Neuron (in vitro differentiated cells): ENCODE results near the gene RFT1.

Experiments used
- H2AFZ ChIP-seq: one replicate; pipeline ENCODE4 v1.6.1; 2013; ENCODE audit warnings: low read depth, mild to moderate bottlenecking, inconsistent platforms, low read length, moderate library complexity
- H3K27me3 ChIP-seq: one replicate; pipeline ENCODE4 v1.6.1; 2013; ENCODE audit warnings: low read length; ENCODE audit not compliant: insufficient read depth
- H3K36me3 ChIP-seq: one replicate; pipeline ENCODE4 v1.6.1; 2013; ENCODE audit warnings: low read length; ENCODE audit not compliant: insufficient read depth
- H3K4me1 ChIP-seq: one replicate; pipeline ENCODE4 v1.6.1; 2013; ENCODE audit warnings: low read length; ENCODE audit not compliant: insufficient read depth
- H3K4me3 ChIP-seq: 2 replicates; pipeline ENCODE4 v1.5.1; 2013; ENCODE audit warnings: mild to moderate bottlenecking, low read length, moderate library complexity
- H3K9me3 ChIP-seq: one replicate; pipeline ENCODE4 v1.6.1; 2013; ENCODE audit warnings: low read length

Gene RFT1

GRCh38 chr3:53101956-53102355, 28.3 kb downstream of the RFT1 start:
- Histone ChIP-seq H3K4me1 (no peaks in the 10 kb centered on the region), H3K9me3 (no peaks in the 10 kb centered on the region), H3K4me3 (no peak overlapping the region), H2AFZ (no peak overlapping the region), H3K27me3 (no peaks in the 10 kb centered on the region), H3K36me3 (peaks cover 66% of the 10 kb centered on the region)

- no peaks in the 10 kb centered on the region for H3K27me3 ChIP-seq
- no peak overlapping the region for H2AFZ ChIP-seq
- no peaks in the 10 kb centered on the region for H3K4me1 ChIP-seq
- no peaks in the 10 kb centered on the region for H3K9me3 ChIP-seq
- H3K36me3 ChIP-seq, result peaks cover 63% of the 10 kb centered on the region
- H3K4me3 ChIP-seq, result no peak overlapping the region
Measured at GRCh38 chr3:53100818-53101466, 29.3 kb downstream of the RFT1 start.

GRCh38 chr3:53097887-53098286, 32.3 kb downstream of the RFT1 start:
- peaks cover 53% of the 10 kb centered on the region for H3K36me3 ChIP-seq

GRCh38 chr3:53092942-53093341, 37.3 kb downstream of the RFT1 start:
- Histone ChIP-seq H3K9me3 (no peaks in the 10 kb centered on the region), H3K36me3 (peaks cover 45% of the 10 kb centered on the region), H3K4me1 (no peaks in the 10 kb centered on the region), H3K27me3 (no peaks in the 10 kb centered on the region), H3K4me3 (no peak overlapping the region), H2AFZ (no peak overlapping the region)

More at GRCh38 chr3:53097887-53098286, 32.3 kb downstream of the RFT1 start:
- Histone ChIP-seq H3K4me1 (no peaks in the 10 kb centered on the region), H3K4me3 (no peak overlapping the region), H3K27me3 (no peaks in the 10 kb centered on the region), H3K9me3 (no peaks in the 10 kb centered on the region), H2AFZ (no peak overlapping the region)

GRCh38 chr3:53092216-53092615, 38.0 kb downstream of the RFT1 start:
- H3K27me3 ChIP-seq, result no peaks in the 10 kb centered on the region
- H2AFZ ChIP-seq, result no peak overlapping the region
- no peak overlapping the region for H3K4me3 ChIP-seq
- peaks cover 44% of the 10 kb centered on the region for H3K36me3 ChIP-seq
- no peaks in the 10 kb centered on the region for H3K4me1 ChIP-seq
- H3K9me3 ChIP-seq, result no peaks in the 10 kb centered on the region

GRCh38 chr3:53091011-53091410, 39.2 kb downstream of the RFT1 start:
- Histone ChIP-seq H3K4me1 (no peaks in the 10 kb centered on the region), H3K27me3 (no peaks in the 10 kb centered on the region), H3K9me3 (no peaks in the 10 kb centered on the region), H2AFZ (no peak overlapping the region), H3K36me3 (peaks cover 42% of the 10 kb centered on the region), H3K4me3 (no peak overlapping the region)

- Histone ChIP-seq H3K36me3 (peaks cover 34% of the 10 kb centered on the region), H3K9me3 (no peaks in the 10 kb centered on the region), H2AFZ (no peak overlapping the region), H3K4me3 (no peak overlapping the region), H3K27me3 (no peaks in the 10 kb centered on the region), H3K4me1 (peaks cover 2% of the 10 kb centered on the region)
Measured at GRCh38 chr3:53089511-53089910, 40.7 kb downstream of the RFT1 start.

- no peaks in the 10 kb centered on the region for H3K9me3 ChIP-seq
- peaks cover 7% of the 10 kb centered on the region for H3K36me3 ChIP-seq
- no peak overlapping the region for H3K4me3 ChIP-seq
- no peak overlapping the region for H2AFZ ChIP-seq
- no peaks in the 10 kb centered on the region for H3K27me3 ChIP-seq
- peaks cover 9% of the 10 kb centered on the region for H3K4me1 ChIP-seq
Measured at GRCh38 chr3:53085476-53085875, 44.8 kb downstream of the RFT1 start.

- Histone ChIP-seq H3K4me3 (no peak overlapping the region), H3K36me3 (no peaks in the 10 kb centered on the region), H3K9me3 (no peaks in the 10 kb centered on the region), H2AFZ (no peak overlapping the region), H3K4me1 (peaks cover 9% of the 10 kb centered on the region), H3K27me3 (no peaks in the 10 kb centered on the region)
Measured at GRCh38 chr3:53084310-53085001, 45.8 kb downstream of the RFT1 start.

GRCh38 chr3:53083949-53084309, 46.3 kb downstream of the RFT1 start:
- peaks cover 9% of the 10 kb centered on the region for H3K4me1 ChIP-seq
- no peaks in the 10 kb centered on the region for H3K36me3 ChIP-seq
- H3K27me3 ChIP-seq, result no peaks in the 10 kb centered on the region
- no peaks in the 10 kb centered on the region for H3K9me3 ChIP-seq
- no peak overlapping the region for H2AFZ ChIP-seq
- no peak overlapping the region for H3K4me3 ChIP-seq

GRCh38 chr3:53083521-53083920, 46.7 kb downstream of the RFT1 start:
- peaks cover 9% of the 10 kb centered on the region for H3K4me1 ChIP-seq
- H3K27me3 ChIP-seq, result no peaks in the 10 kb centered on the region
- no peaks in the 10 kb centered on the region for H3K36me3 ChIP-seq
- H3K4me3 ChIP-seq, result no peak overlapping the region
- no peak overlapping the region for H2AFZ ChIP-seq
- no peaks in the 10 kb centered on the region for H3K9me3 ChIP-seq

- H3K9me3 ChIP-seq, result no peaks in the 10 kb centered on the region
- no peaks in the 10 kb centered on the region for H3K36me3 ChIP-seq
- H3K4me3 ChIP-seq, result no peak overlapping the region
- peaks cover 9% of the 10 kb centered on the region for H3K4me1 ChIP-seq
- H3K27me3 ChIP-seq, result no peaks in the 10 kb centered on the region
- no peak overlapping the region for H2AFZ ChIP-seq
Measured at GRCh38 chr3:53082736-53083135, 47.5 kb downstream of the RFT1 start.

- Histone ChIP-seq H3K36me3 (no peaks in the 10 kb centered on the region), H3K4me1 (peaks cover 9% of the 10 kb centered on the region), H3K4me3 (no peak overlapping the region), H3K27me3 (no peaks in the 10 kb centered on the region), H3K9me3 (no peaks in the 10 kb centered on the region), H2AFZ (no peak overlapping the region)
Measured at GRCh38 chr3:53081318-53081717, 48.9 kb downstream of the RFT1 start.
